Parathyroid adenoma (tissue), 2 donors: ENCODE results near the gene EAF1.

ENCODE experiments used
- H2AFZ ChIP-seq: fragments of 300-600 bp; sonication (generic); one replicate; pipeline ENCODE4 v1.7.0; 2017; ENCODE audit warnings: antibody characterized with exemption, mild to moderate bottlenecking
- H3K27ac ChIP-seq: fragments of 300-600 bp; sonication (generic); one replicate; pipeline ENCODE4 v1.7.0; 2017
- H3K27me3 ChIP-seq: fragments of 300-600 bp; sonication (generic); one replicate; pipeline ENCODE4 v1.7.0; 2017; ENCODE audit warnings: low read length; ENCODE audit not compliant: control insufficient read depth, insufficient read depth
- H3K36me3 ChIP-seq: fragments of 300-600 bp; sonication (generic); one replicate; pipeline ENCODE4 v1.7.0; 2017; ENCODE audit warnings: low read length; ENCODE audit not compliant: control insufficient read depth, insufficient read depth
- H3K4me1 ChIP-seq: fragments of 300-600 bp; sonication (generic); one replicate; pipeline ENCODE4 v1.7.0; 2017; ENCODE audit warnings: control low read depth
- H3K4me2 ChIP-seq: fragments of 300-600 bp; sonication (generic); one replicate; pipeline ENCODE4 v1.7.0; 2017; ENCODE audit warnings: low read length
- H3K4me3 ChIP-seq: fragments of 300-600 bp; sonication (generic); one replicate; pipeline ENCODE4 v1.7.0; 2017; ENCODE audit warnings: low read depth, low read length
- H3K79me2 ChIP-seq: fragments of 300-600 bp; sonication (generic); one replicate; pipeline ENCODE4 v1.7.0; 2017; ENCODE audit warnings: control low read depth
- H3K9ac ChIP-seq: fragments of 300-600 bp; sonication (generic); one replicate; pipeline ENCODE4 v1.7.0; 2017; ENCODE audit warnings: mild to moderate bottlenecking
- H3K9me3 ChIP-seq: fragments of 300-600 bp; sonication (generic); one replicate; pipeline ENCODE4 v1.7.0; 2017; ENCODE audit warnings: low read length; ENCODE audit not compliant: control insufficient read depth
- TF ChIP-seq, protein P1 (sequence below): fragments of 300-600 bp; sonication (generic); IDR thresholded peaks from one replicate; pipeline ENCODE4 v1.7.0; 2017; ENCODE audit warnings: antibody characterized with exemption, mild to moderate bottlenecking
- donor health status: primary hyperparathyroidism.

The EAF1 gene

DNA sequence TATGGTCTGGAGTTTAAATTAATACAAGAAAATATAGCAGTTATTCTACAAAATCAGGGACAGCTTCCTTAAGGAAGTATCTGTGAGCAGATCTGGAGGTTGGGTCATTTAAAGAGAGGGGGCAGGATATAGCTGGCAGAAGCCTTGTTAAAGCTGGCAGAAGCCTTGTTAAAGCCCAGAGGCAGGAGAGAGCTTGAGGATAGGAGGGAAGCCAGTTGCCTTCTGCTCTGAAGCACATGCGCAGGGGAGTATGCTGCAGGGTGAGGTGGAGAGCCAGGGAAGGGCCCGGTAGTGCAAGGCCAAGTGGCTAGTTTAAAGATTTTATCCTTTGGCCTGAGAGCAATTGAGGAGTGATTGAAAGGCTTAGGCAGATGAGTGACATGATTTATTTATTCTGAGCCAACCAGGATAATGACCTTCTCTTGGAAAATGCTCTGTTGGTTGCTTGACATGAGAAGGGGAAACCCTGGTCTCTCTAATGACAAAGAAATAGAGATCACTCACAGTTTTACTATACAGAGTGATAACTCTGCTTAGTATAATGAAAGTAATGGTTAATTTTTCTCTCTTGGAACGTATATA lies 3.9 kb downstream of the EAF1 start:
- H3K9ac ChIP-seq: no peak overlapping the region
- H3K36me3 ChIP-seq: no peaks in the 10 kb centered on the region

DNA sequence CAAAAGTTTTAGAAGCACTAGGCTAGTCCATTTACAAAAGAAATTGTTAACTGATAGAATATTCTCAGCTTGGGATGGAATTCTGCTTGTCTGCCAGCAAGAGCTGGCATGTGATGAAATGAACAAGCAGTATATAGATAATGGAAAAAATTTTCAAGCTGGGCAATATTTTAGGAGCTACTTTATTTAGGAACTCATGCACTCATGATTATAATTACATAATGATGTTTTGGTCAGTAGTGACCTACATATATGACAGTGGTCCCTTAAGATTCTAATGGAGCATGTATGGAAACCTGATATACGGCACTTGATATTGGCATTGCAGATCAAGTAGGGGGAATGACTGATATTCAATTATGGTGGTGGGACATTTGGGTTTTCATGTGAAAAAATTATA lies 6.1 kb downstream of the EAF1 start:
- H3K79me2 ChIP-seq: no peaks in the 10 kb centered on the region
- no peaks in the 10 kb centered on the region for H3K27me3 ChIP-seq
- H3K4me1 ChIP-seq: peaks cover 5% of the 10 kb centered on the region
- no peaks in the 10 kb centered on the region for H3K9me3 ChIP-seq
- H3K27ac ChIP-seq: no peak overlapping the region
- TF ChIP-seq, protein P1, sequence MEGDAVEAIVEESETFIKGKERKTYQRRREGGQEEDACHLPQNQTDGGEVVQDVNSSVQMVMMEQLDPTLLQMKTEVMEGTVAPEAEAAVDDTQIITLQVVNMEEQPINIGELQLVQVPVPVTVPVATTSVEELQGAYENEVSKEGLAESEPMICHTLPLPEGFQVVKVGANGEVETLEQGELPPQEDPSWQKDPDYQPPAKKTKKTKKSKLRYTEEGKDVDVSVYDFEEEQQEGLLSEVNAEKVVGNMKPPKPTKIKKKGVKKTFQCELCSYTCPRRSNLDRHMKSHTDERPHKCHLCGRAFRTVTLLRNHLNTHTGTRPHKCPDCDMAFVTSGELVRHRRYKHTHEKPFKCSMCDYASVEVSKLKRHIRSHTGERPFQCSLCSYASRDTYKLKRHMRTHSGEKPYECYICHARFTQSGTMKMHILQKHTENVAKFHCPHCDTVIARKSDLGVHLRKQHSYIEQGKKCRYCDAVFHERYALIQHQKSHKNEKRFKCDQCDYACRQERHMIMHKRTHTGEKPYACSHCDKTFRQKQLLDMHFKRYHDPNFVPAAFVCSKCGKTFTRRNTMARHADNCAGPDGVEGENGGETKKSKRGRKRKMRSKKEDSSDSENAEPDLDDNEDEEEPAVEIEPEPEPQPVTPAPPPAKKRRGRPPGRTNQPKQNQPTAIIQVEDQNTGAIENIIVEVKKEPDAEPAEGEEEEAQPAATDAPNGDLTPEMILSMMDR: no peak
- no peak overlapping the region for H3K4me3 ChIP-seq
- H3K36me3 ChIP-seq: no peaks in the 10 kb centered on the region
- H3K4me2 ChIP-seq: no peak overlapping the region
- no peak overlapping the region for H2AFZ ChIP-seq
- H3K9ac ChIP-seq: no peak overlapping the region

More for the DNA sequence above, 3.9 kb downstream of the EAF1 start:
- H3K4me3 ChIP-seq: no peak overlapping the region
- H3K9me3 ChIP-seq: no peaks in the 10 kb centered on the region
- peaks cover 15% of the 10 kb centered on the region for H3K79me2 ChIP-seq
- TF ChIP-seq, protein P1: no peak
- H2AFZ ChIP-seq: no peak overlapping the region
- H3K27ac ChIP-seq: no peak overlapping the region
- no peak overlapping the region for H3K4me2 ChIP-seq
- peaks cover 8% of the 10 kb centered on the region for H3K4me1 ChIP-seq
- H3K27me3 ChIP-seq: no peaks in the 10 kb centered on the region

DNA sequence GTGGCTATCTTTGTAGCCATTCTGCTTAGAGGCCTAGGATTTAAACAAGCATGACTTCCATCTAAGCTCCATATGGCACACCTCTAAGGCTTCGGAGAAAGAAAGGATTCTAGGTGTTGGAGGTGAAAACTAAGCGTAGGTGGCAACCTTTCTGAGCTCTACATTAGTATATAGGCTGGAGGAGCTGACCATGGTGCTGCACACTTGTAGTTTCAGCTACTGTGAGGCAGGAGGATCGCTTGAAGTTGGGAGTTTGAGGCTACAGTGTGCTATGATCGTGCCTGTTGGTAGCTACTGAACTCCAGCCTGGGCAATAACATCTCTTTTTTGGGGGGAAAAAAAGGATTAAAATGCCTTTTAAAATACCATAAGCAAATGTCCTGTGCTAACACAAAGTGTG lies 7.4 kb downstream of the EAF1 start:
- Histone ChIP-seq H3K9me3 (no peaks in the 10 kb centered on the region), H2AFZ (no peak overlapping the region)

DNA sequence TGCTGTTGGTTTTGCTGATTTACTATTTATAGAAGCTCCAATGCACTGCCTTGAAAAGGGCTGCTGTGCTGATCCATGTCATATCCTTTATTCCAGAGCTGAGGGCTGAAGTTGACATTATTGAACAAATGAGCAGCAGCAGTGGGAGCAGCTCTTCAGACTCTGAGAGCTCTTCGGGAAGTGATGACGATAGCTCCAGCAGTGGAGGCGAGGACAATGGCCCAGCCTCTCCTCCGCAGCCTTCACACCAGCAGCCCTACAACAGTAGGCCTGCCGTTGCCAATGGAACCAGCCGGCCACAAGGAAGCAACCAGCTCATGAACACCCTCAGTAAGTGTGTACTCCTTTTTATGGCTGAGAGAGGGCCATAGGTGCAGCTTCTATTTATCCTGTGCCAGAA lies 8.8 kb downstream of the EAF1 start:
- H3K9ac ChIP-seq: no peak overlapping the region
- no peaks in the 10 kb centered on the region for H3K9me3 ChIP-seq
- H2AFZ ChIP-seq: no peak overlapping the region
- no peak overlapping the region for H3K27ac ChIP-seq
- no peak overlapping the region for H3K4me2 ChIP-seq
- no peaks in the 10 kb centered on the region for H3K36me3 ChIP-seq
- no peaks in the 10 kb centered on the region for H3K27me3 ChIP-seq
- TF ChIP-seq, protein P1: no peak
- no peak overlapping the region for H3K4me3 ChIP-seq
- H3K79me2 ChIP-seq: no peaks in the 10 kb centered on the region
- H3K4me1 ChIP-seq: no peaks in the 10 kb centered on the region

More for the DNA sequence above, 7.4 kb downstream of the EAF1 start:
- H3K4me1 ChIP-seq: no peaks in the 10 kb centered on the region
- H3K79me2 ChIP-seq: no peaks in the 10 kb centered on the region
- TF ChIP-seq, protein P1: no peak
- H3K9ac ChIP-seq: no peak overlapping the region
- H3K27me3 ChIP-seq: no peaks in the 10 kb centered on the region
- H3K27ac ChIP-seq: no peak overlapping the region
- H3K36me3 ChIP-seq: no peaks in the 10 kb centered on the region
- no peak overlapping the region for H3K4me3 ChIP-seq
- no peak overlapping the region for H3K4me2 ChIP-seq

DNA sequence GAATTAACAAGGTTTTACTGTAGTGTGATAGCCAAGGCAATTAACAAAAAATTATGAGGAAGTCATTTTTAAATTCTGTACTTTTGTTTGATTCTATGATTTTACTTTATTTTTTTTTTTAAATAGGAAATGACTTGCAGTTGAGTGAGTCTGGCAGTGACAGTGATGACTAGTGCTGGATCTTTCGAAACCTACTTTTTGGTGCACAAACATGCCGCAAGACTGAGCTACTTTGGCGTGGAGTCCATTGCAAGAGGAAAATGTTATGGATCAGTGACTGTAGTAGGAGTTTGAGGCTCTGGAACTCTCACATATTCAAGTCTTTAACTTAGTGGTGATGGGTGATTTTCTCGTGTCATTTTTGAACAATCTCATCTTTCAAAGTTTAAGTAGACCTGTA lies 11.6 kb downstream of the EAF1 start:
- Histone ChIP-seq H3K4me3 (no peak overlapping the region), H3K79me2 (no peaks in the 10 kb centered on the region), H3K9ac (no peak overlapping the region), H3K27ac (no peak overlapping the region), H3K4me1 (no peaks in the 10 kb centered on the region), H3K36me3 (no peaks in the 10 kb centered on the region), H3K27me3 (no peaks in the 10 kb centered on the region), H3K9me3 (no peaks in the 10 kb centered on the region), H2AFZ (no peak overlapping the region), H3K4me2 (no peak overlapping the region)
- TF ChIP-seq, protein P1: no peak
